ENCODE data around the gene RMDN2.
"Not testable (repeated sequence)": the region's sequence is repeated elsewhere in the genome, so short reads cannot be mapped to it uniquely, and the experiment has no call there.

Gene RMDN2

DNA sequence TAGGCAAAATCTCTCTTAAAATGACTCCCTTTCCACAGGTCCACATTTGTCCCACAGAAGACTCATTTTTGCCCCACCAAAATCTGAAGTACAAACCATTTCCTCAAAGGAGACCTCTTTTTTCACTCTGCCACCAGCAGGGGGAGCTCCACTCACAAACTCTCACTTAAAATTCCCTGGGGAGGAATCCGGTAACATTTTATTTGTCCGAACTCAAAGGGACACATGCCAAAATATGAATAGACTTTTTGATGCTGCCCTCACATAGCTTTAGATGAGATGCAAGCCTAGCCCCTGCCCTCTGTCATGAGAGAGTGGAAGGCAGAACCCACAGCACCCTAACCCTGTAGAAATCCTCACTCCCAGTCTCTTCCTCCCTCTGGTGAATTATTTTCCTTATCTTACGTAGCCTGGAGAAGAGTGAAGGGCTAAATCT is 57.1 kb downstream of the RMDN2 start:
- H3K4me3 ChIP-seq (ENCODE audit: low read depth, low read length), result peak overlapping the region; percentile 21
- no peak for DNase-seq (ENCODE audit: low read depth)

DNA sequence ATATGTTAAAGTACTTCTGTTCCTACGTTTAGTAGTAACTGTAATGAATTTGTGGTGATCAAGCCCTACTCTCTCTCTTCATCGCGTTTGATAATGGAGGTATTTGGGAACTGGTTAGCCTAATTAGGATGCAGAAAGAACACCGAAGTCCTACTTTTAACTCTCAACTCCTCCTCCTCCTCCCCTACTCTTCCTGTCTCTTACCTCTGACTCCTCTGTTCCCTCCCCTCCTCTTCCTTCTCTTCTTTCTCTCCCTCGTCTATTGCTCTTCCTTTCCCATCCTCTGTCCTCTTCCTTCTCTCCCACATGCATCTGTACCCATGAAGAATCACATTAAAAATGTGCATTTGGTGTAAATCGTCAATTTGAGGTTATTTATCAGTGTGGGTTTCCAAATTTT is 57.8 kb downstream of the RMDN2 start:
- DNase-seq (ENCODE audit: low read depth), result no peak
- H3K4me3 ChIP-seq (ENCODE audit: low read depth, low read length), result no peak overlapping the region

DNA sequence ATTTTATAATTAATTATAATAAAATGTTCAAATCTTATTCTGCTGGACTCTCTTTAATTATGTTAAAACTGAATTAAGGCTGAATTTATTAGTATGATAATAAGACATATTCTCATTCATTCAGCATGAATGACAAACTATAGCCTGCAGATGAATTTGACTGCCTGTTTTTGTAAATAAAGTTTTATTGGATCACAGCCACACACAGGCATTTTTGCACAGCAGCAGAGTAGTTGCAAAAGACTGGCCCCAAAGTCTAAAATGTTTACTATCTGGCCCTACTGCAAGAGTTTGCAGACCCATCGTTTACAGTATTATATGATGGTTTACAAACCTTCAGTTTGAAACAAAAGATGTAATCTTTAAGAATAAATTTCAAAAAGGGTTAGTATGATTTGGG is 58.6 kb downstream of the RMDN2 start:
- H3K4me3 ChIP-seq (ENCODE audit: low read depth, low read length), result no peak overlapping the region

DNA sequence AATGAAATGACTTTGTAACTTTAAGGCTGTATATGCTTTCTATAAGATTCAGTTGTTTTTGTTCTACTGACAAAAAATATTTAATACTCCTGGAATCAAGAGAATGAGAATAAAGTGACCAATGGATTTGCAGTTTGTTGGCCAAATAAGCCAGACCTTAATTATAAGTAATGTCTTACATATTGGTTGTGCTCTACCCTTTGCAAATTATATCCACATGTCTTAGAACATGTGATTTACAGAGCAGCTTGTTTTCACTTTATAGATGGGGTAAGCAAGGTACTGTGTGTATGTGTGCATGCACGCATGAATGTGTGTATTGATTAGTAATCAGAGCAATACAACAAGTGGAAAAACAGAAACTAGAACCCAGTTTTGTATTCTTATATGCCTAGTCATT is 59.1 kb downstream of the RMDN2 start:
- no peak for DNase-seq (ENCODE audit: low read depth)
- no peak overlapping the region for H3K4me3 ChIP-seq (ENCODE audit: low read depth, low read length)

More for the DNA sequence above, 58.6 kb downstream of the RMDN2 start:
- no peak for DNase-seq (ENCODE audit: low read depth)

DNA sequence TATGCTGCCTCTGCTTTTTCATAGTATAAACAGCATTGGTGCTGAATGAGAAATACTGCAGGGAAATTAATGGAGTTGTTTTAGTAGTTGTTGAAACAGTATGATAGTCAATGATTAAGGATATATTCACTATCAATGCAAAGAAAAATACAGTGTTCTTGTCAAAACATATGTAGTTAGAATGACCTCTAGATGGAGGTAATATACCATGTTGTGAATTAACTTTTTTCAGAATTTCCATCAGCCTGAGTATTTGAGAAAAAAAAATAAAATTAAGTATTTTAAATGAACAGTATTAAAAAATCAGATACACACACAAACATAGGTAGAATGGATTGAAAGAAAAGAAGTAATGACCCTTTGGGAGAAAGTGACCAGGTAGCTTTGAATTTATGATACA is 59.5 kb downstream of the RMDN2 start:
- no peak overlapping the region for H3K4me3 ChIP-seq (ENCODE audit: low read depth, low read length)
- DNase-seq (ENCODE audit: low read depth), result no peak

DNA sequence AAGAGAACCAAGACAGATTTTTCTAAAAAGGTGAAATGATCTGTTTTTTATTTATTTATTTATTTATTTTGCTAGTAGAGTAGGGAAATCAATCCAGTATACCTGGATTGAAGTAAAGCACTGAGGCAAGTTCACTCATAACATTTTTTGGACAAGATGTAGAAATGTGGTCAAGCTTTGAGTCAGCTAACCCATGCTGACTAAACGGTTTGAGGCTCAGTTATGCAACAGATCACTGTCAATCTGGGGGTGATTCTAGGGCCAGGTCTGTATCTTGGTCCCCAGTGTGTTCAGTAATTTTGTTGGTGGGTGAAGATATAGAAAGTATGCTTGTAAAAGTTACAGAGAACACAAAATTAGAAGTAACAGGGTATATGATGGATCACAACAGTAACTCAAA is 60.2 kb downstream of the RMDN2 start:
- no peak overlapping the region for H3K4me3 ChIP-seq (ENCODE audit: low read depth, low read length)
- DNase-seq (ENCODE audit: low read depth), result peak; percentile 69

DNA sequence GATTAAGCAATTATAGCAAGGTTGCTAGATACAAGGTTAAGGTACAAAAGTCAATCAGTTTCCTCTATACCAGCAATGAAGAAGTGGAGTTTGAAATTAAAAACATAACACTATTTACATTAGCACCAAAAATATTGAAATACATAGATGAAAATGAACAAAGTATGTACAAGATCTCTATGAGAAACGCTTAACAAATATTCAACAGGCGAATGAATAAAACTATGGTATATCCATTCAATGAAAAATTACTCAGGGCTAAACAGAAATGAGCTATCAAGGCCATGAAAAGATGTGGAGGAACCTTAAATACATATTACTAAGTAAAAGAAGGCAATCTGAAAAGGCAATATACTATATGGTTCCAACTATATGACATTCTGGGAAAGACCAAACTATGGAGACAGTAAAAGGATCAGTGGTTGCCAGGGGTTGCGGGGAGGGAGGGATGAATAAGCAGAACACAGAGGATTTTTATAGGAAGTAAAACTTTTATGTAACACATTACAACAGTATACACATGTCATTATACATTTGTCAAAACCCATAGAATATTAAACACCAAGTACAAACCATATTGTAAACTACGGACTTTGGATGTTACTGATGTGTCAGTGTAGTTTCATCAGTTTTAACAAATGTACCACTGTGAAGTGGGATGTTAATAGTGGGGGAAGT is 62.1 kb downstream of the RMDN2 start:
- no peak overlapping the region for H3K4me3 ChIP-seq (ENCODE audit: low read depth, low read length)
- DNase-seq (ENCODE audit: low read depth), result no peak

DNA sequence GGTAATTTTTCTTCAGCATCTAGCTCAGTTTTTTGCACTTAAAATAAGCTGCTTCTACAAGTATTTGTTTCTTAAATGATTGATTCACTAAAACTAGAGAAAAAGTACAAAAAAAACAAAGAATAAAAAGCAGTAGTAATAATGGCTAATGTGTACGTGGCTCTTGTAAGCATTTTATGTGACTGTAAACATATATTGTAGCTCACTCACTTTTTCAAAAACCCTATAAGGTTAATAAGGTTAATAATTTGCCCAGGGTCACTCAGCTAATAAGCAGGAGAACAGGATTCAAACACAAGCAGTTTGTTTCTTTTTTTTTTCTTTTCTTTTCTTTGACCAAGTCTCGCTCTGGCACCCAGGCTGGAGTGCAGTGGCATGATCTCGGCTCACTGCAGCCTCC is 67.5 kb downstream of the RMDN2 start:
- no peak for DNase-seq (ENCODE audit: low read depth)
- no peak overlapping the region for H3K4me3 ChIP-seq (ENCODE audit: low read depth, low read length)

DNA sequence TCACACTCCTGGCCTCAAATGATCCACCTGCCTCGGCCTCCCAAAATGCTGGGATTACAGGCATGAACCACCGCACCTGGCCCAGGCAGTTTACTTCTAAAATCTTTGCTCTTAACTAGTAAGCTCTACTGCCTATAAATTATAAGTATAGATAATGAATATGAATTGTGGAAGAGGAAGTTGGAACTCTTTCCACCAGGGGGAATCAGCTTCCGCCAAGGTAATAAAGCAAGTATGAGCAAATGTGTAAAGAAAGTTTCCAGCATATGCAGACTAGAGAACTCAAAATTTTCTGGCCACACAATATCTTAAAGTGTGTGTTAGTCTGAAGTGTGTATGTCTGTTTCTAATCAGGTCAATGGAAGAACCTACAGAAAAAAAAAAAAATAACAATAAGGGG is 68.1 kb downstream of the RMDN2 start:
- no peak for DNase-seq (ENCODE audit: low read depth)
- H3K4me3 ChIP-seq (ENCODE audit: low read depth, low read length), result no peak overlapping the region

DNA sequence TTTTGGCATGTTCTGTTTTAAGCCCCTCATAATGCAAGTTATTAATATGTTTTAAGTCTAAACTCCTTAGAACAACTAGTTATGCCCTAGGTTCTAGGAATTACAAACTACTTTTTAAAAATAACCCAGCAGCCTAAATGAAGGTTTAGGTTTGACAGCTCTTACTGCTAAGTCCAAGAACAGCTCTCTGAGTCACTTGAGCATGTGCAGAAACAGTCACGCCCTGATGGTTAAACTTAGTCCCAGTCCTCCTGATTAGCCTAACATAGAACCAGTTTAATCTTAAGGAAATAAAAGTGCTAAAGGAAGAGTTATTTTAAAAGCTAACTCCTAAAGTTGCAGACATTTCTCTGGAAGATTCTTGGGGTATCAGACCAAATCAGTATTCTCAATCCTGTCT is 72.5 kb downstream of the RMDN2 start:
- H3K4me3 ChIP-seq (ENCODE audit: low read depth, low read length), result no peak overlapping the region
- DNase-seq (ENCODE audit: low read depth), result no peak

DNA sequence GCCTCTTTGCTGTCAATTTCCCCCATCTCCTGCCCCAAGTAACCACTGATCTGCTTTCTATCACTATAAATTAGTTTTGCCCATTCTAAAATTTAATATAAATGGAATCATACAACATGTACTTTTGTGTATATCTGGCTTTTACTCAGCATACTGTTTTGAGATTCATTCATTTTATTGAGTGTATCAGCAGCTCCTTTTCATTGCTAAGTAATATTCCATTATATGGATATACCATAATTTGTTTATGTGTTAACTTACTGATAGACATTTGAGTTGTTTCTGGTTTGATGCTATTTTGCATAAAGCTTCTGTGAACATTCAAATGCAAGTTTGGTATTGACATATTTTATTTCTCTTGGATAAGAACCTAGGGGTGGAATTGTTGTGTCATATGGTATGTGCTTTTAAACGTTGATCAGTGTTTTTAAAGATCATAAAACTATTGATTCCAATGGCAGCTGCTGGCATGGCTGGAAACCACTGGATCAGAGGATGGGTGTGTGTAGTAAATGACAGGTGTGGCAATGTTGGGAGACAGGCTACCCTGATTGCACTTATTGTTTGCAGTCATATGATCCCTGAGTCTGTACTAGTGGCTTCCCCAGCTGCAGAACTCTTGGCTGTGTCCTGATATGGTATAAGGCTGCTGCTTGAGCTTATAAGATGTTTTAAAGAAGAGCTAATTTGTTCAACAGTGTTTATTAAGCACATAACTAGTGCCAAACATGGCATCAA is 75.6 kb downstream of the RMDN2 start:
- H3K4me3 ChIP-seq (ENCODE audit: low read depth, low read length), result no peak overlapping the region
- no peak for DNase-seq (ENCODE audit: low read depth)

DNA sequence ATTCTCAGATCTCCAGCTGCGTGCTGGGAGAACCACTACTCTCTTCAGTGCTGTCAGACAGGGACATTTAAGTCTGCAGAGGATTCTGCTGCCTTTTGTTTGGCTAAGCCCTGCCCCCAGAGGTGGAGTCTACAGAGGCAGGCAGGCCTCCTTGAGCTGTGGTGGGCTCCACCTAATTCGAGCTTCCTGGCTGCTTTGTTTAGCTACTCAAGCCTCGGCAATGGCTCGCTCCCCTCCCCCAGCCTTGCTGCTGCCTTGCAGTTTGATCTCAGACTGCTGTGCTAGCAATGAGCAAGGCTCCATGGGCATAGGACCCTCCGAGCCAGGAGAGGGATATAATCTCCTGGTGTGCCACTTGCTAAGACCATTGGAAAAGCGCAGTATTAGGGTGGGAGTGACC is 85.1 kb downstream of the RMDN2 start:
- not testable (repeated sequence) for DNase-seq (ENCODE audit: low read depth); H3K4me3 ChIP-seq (ENCODE audit: low read depth, low read length)

DNA sequence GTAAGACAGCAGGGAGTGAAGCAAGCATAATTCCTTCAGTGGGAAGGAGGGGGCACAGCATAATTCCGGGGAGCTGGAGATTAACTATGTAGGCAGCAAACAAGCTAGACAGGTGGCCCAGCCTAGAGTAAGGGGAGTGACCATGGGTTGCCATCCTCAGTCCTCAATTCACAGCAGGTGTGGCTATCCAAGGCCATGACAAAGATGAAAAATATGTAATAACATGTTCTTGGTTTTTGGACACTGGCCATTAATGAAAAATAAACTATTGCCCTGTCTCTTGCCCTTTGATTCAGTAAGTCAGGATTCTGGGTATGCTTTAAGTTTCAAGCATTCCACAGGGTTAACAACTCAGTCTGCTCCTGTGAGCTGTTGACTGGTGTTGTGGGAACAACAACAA is 85.9 kb downstream of the RMDN2 start:
- DNase-seq (ENCODE audit: low read depth), result no peak
- no peak overlapping the region for H3K4me3 ChIP-seq (ENCODE audit: low read depth, low read length)

DNA sequence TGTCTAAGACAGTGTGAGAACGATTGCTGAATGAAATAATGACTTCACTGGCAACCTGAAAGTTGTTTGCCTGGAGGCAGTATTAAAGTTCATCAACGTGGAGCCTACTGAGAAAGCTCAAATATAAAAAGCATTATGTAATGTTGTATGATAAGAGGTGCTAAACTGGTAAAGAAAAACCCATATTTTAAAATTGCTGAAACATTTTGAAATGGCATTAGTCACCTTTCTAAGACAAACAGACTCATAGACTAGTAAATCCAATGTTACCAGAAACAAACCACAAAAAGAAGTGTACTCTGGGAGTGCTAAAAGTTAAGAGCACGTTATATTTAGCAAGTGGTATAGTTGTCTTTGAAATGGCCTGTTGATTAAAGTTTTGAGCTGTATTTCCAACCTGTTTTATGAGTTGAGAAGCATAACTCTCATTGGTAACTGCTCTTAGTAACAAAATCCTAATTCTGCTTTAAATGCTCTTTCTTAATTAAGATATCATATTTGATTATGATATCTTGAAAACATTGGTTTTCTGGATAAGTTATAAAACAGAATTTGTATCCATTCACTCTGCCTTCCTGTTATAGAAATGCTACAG is 88.2 kb downstream of the RMDN2 start:
- DNase-seq (ENCODE audit: low read depth), result peak; percentile 36
- H3K4me3 ChIP-seq (ENCODE audit: low read depth, low read length), result no peak overlapping the region

DNA sequence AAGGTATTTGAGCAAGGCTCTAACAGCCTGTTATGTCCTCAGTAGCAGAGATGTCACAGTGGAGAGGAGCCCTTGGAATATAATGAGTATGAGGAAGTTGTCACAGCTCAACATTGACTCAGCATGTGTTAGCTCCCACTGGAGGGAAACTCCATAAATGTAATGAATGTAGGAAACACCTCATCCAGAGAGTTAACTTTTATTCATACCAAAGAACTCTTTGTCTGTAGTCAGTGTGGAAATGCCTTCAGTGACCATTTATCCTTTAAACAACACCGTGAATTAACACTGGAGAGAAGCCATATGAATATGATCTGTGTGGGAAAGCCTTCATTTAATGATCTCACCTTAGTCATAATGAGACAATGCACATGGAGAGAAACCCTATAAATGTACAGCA is 91.1 kb downstream of the RMDN2 start:
- no peak overlapping the region for H3K4me3 ChIP-seq (ENCODE audit: low read depth, low read length)
- DNase-seq (ENCODE audit: low read depth), result no peak

DNA sequence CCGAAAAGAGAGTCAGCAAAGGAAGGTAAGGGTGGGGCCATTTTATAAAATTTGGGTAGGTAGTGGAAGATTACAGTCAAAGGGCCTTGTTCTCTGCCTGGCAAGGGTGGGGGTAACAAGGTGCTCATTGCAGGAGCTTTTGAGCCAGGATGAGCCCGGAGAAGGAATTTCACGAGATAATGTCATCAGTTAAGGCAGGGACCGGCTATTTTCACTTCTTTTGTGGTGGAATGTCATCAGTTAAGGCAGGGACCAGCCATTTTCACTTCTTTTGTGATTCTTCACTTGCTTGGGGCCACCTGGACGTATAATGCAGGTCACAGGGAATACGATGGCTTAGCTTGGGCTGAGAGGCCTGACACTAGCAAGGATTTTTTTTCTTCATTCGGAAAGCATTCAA is 92.7 kb downstream of the RMDN2 start:
- H3K4me3 ChIP-seq (ENCODE audit: low read depth, low read length), result no peak overlapping the region
- no peak for DNase-seq (ENCODE audit: low read depth)

DNA sequence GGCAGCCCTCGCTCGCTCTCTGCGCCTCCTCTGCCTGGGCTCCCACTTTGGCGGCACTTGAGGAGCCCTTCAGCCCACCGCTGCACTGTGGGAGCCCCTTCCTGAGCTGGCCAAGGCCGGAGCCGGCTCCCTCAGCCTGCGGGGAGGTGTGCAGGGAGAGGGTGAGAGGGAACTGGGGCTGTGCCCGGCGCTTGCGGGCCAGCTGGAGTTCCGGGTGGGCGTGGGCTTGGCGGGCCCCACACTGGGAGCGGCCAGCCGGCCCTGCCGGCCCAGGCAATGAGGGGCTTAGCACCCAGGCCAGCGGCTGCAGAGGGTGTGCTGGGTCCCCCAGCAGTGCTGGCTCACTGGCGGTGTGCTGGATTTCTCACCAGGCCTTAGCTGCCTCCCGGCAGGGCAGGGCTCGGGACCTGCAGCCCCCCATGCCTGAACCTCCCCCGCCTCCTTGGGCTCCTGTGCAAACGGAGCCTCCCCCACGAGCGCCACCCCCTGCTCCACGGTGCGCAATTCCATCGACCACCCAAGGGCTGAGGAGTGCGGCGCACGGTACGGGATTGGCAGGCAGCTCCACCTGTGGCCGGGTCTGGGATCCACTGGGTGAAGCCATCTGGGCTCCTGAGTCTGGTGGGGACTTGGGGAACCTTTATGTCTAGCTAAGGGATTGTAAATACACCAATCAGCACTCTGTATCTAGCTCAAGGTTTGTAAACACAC is 95.4 kb downstream of the RMDN2 start:
- not testable (repeated sequence) for DNase-seq (ENCODE audit: low read depth); H3K4me3 ChIP-seq (ENCODE audit: low read depth, low read length)

DNA sequence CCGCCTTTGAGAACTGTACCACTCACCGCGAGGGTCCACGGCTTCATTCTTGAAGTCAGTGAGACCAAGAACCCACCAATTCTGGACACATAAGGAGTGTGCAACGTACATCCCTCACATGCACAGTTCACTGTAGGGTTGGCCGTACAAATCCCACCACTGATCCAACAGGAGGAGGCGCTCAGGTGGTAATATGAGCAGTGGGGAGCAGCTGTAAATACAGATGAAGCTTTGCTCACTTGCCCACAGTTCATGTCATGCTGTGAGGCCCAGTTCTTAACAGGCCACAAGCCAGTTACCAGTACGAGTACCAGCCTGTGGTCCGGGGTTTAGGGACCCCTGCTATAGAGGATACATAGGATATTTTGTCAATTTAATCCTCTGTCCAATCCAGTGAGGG is 96.5 kb downstream of the RMDN2 start:
- DNase-seq (ENCODE audit: low read depth), result no peak
- no peak overlapping the region for H3K4me3 ChIP-seq (ENCODE audit: low read depth, low read length)

DNA sequence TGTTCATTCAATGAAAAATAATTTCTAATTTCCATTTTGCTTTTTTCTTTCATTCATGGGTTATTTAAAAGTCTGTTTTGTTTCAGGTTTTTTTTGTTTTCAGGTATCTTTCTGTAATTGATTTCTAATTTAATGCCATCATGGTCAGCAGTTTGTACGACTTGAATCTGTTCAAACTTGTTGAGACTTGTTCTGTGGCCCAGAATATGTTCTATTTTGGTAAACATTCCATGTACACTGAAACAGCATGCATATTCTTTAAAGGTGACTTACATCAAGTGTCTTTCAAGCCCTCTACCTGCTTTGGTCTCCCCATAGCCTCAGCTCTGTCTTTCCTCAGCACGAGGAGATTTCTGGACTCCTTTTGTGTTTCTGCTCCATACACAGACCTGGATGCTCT is 101.8 kb downstream of the RMDN2 start:
- no peak for DNase-seq (ENCODE audit: low read depth)
- H3K4me3 ChIP-seq (ENCODE audit: low read depth, low read length), result no peak overlapping the region

DNA sequence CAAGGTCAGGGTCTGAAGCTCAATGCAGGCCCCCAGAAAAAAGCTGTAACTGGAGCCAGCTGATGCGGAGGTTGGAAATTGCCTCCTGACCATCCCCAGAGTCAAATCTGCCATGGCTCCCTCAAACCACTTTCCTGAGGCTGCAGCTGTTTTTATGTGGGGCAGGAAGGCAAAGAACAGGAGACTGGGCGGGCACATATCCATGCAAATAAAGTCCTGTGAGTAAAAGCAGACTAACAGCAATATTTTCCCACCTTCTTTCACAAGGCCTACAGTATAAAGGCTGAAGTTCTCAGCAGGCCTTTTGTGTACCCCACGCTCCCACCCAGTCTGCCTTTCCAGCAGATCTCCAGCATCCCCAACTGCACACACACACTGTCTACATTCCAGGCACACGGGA is 103.7 kb downstream of the RMDN2 start:
- no peak for DNase-seq (ENCODE audit: low read depth)
- no peak overlapping the region for H3K4me3 ChIP-seq (ENCODE audit: low read depth, low read length)

All from skeletal muscle cell (primary cell).